ENCODE results near the gene MRPL17.

Gene MRPL17

DNA sequence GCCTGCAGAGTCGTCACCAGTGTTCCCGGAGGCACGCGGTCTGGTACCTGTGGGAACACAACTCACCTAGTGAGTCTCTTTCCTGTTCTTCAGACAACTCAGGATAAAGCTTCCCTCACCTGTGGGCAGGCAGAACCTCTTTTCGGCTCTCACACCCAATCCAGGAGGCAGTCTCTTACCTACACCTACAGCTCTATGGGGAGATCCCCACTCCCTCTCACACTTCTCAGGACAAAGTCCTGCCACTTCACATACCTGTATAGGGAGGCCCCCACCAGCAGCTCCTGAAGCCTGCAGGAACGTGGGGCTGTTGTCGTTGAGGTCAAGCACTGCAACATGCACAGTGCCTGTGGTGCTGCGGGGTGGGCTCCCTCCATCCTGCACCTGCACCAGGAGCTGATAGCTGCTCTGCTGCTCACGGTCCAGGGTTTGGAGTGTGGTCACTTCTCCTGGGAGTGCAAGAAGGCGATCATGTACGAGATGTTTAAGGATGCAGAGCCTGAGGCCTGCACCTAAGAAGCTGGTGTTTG lies 51.7 kb downstream of the MRPL17 start:
- no peak for DNase-seq

DNA sequence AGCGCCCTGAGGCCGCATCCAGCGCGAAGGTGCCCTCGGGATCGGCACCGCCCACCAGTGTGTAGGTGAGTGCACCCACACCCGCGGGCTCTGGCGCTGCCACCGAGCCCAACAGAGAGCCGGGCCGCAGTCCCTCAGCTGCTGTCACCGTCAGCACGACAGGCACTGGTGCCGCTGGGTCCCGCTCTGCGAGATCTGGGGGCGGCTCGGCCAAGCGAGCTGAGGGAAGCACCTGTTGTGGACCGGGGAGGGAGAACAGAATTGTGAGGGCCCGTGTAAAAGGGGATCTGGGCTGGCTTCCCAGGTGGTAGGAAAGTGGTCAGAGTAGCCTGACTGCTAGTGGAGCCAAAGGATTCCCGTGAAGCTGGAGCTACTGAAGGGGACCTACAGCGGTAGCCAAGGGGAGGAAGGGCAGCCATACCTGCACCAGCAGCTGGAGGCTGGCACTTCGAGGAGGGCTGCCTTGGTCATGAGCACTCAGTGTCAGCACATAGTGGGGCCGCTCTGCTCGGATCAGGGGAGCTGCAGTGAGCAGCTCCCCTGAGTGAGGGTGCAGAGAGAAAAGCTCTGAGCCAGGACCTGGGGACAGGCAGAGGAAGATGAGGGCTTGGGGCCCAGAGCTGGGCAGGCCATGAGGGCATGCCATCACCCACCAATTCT lies 52.4 kb downstream of the MRPL17 start:
- DNase-seq = no peak
